ENCODE results near the gene SLC1A3.
"Not testable (repeated sequence)": the region's sequence is repeated elsewhere in the genome, so short reads cannot be mapped to it uniquely, and the experiment has no call there.

SLC1A3 gene

DNA sequence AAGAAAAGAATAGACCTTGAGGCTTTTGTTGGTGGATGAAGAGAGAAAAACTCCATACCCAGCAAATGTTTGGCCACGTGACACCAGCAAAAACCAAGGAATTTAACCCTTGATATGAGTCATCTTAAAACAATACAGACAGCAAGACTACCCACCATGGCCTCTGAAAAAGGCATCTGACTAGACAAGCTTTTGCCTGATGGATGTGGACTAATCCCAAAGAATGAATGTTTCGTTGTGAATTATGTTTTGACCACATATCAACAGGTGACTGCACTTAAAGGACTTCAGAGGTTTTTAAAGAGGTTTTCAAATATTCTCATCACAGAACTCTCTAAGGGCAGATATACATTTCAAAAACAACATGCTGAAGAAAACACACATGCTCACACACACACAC is 33.0 kb upstream of the SLC1A3 start:
- CTCF ChIA-PET: no interaction called here

DNA sequence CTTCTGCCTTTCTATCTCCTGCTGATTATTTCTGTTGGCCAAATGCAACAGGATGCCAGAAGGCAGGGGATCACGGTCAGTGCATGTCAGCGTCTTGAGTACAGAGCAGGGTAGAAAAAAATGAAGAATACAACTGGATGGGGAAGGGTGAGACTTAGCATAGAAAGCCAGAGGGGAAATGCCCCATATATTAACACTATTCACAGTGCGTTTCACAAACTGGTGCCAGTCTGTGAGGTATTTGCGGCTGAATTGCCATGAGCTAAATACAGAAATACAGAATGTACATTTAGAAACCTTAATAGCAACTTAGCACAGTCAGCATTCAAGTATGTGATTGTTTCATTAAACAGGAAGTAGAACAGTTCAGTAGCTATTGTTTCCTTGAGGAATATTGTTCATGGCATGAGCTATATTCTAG is 31.0 kb upstream of the SLC1A3 start:
- DNase-seq (ENCODE audit: low spot score): peak; percentile 66
- CTCF ChIA-PET: interaction anchor here (0.9 kb wide), 1 partner anchor 32 kb away, joined by 10 read pairs; no protein-coding TSS in a partner anchor
- POLR2A ChIA-PET (ENCODE audit: low non-redundant PET): no interaction called here
- TF ChIP-seq, protein P1, sequence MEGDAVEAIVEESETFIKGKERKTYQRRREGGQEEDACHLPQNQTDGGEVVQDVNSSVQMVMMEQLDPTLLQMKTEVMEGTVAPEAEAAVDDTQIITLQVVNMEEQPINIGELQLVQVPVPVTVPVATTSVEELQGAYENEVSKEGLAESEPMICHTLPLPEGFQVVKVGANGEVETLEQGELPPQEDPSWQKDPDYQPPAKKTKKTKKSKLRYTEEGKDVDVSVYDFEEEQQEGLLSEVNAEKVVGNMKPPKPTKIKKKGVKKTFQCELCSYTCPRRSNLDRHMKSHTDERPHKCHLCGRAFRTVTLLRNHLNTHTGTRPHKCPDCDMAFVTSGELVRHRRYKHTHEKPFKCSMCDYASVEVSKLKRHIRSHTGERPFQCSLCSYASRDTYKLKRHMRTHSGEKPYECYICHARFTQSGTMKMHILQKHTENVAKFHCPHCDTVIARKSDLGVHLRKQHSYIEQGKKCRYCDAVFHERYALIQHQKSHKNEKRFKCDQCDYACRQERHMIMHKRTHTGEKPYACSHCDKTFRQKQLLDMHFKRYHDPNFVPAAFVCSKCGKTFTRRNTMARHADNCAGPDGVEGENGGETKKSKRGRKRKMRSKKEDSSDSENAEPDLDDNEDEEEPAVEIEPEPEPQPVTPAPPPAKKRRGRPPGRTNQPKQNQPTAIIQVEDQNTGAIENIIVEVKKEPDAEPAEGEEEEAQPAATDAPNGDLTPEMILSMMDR (conservative IDR thresholded peaks at IDR 0.05; ENCODE audit: low read depth): no peak
- no peak overlapping the region for H3K27ac ChIP-seq

More for the DNA sequence above, 33.0 kb upstream of the SLC1A3 start:
- POLR2A ChIA-PET (ENCODE audit: low non-redundant PET): no interaction called here
- TF ChIP-seq, protein P1 (conservative IDR thresholded peaks at IDR 0.05; ENCODE audit: low read depth): no peak
- DNase-seq (ENCODE audit: low spot score): peak; percentile 85
- H3K27ac ChIP-seq: no peak overlapping the region

DNA sequence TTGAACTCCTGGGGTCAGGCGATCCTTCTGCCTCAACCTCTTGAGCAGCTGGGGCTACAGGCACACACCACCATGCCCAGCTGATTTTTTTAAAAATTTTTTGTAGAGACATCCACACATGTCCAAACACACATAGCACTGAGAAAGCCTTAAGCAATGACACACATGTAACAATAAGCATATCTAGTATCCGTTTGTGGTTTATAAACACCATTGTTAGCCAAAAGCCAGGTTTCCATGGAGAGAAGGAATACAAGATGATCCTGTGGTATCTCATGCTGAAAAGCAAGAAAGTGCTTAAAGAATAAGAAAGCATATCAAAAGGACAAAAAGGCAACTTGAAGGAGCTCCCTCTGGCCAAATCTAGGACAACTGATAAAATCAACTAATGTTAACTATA is 29.7 kb upstream of the SLC1A3 start:
- CTCF ChIA-PET: interaction anchor here (0.7 kb wide), 1 partner anchor 17 kb away, joined by 3 read pairs; no protein-coding TSS in a partner anchor
- no peak for DNase-seq (ENCODE audit: low spot score)

GRCh38 chr5:36579858-36580257 is 26.5 kb upstream of the SLC1A3 start:
- DNase-seq (ENCODE audit: low spot score); POLR2A ChIA-PET (ENCODE audit: low non-redundant PET); H3K27ac ChIP-seq: not testable (repeated sequence)
- CTCF ChIA-PET: interaction anchor here (0.6 kb wide), 1 partner anchor 16 kb away, joined by 3 read pairs; no protein-coding TSS in a partner anchor

More for the DNA sequence above, 29.7 kb upstream of the SLC1A3 start:
- TF ChIP-seq, protein P1 (conservative IDR thresholded peaks at IDR 0.05; ENCODE audit: low read depth): no peak
- POLR2A ChIA-PET (ENCODE audit: low non-redundant PET): no interaction called here
- H3K27ac ChIP-seq: no peak overlapping the region

DNA sequence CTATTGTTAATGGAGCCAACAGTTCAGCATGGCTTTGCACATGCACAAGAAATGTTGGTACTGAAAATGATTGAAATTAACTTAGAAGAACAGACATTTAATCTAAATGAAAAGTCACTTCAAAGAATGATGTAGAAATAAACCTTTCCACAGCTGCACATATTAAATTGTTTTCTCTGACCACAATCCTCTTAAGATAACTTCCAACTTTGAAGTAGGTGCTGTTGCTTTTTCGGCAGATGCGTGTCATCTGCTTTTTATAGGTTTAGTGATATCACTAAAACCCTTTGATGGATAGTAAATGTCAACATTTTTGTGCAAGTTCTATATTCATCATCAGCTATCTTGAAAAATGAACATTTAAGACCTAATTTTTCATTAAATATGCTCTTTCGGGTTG is 25.3 kb upstream of the SLC1A3 start:
- no peak for DNase-seq (ENCODE audit: low spot score)
- TF ChIP-seq, protein P1 (conservative IDR thresholded peaks at IDR 0.05; ENCODE audit: low read depth): no peak
- ChIA-PET POLR2A (ENCODE audit: low non-redundant PET) (no interaction called here), CTCF (no interaction called here)
- no peak overlapping the region for H3K27ac ChIP-seq

- no peak overlapping the region for H3K27ac ChIP-seq
- CTCF ChIA-PET: no interaction called here
- DNase-seq (ENCODE audit: low spot score): no peak
- POLR2A ChIA-PET (ENCODE audit: low non-redundant PET): no interaction called here
- TF ChIP-seq, protein P1 (conservative IDR thresholded peaks at IDR 0.05; ENCODE audit: low read depth): no peak
Measured at GRCh38 chr5:36584009-36584875, 22.2 kb upstream of the SLC1A3 start.

- TF ChIP-seq, protein P1 (conservative IDR thresholded peaks at IDR 0.05; ENCODE audit: low read depth): no peak
- no peak for DNase-seq (ENCODE audit: low spot score)
- CTCF ChIA-PET: no interaction called here
- POLR2A ChIA-PET (ENCODE audit: low non-redundant PET): no interaction called here
- no peak overlapping the region for H3K27ac ChIP-seq
Measured at GRCh38 chr5:36585701-36586100, 20.7 kb upstream of the SLC1A3 start.
